Measurements from ENCODE around the gene MASP1. TPM values are rescaled to one million over a fixed set of nuclear protein-coding genes. Genes with fewer than 3 reads are reported as not detected.
A peak's percentile ranks its signal among the peaks of the same experiment; 100 is the strongest.

The MASP1 gene
- total RNA-seq, 1 donor from 2014 or later = 5.7 TPM

DNA sequence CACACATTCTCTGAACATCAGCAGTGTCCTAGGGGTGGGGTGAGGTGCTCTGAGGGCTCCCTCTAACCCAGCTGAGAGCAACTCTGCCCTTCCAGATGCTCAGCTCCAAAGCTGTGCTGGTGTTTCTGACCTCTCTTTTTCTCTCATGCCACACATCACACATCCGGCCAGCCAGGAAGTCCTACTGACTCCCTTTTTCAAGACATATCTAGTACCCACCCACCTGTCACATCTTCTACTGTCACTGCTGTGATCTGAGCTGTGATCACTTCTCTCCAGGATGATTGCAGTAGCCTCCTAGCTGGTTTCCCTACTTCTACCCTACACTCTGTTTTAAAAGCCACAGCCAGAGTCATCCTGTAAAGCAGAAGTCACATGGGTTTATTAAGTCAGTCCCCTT is 30.2 kb upstream of the MASP1 start:
- Histone ChIP-seq H3K4me1 (ENCODE audit: control insufficient read depth in 3 of 3, insufficient read depth in 3 of 3, low read length in 3 of 3) (peaks cover 5 to 8% (median 6%) of the 10 kb centered on the region in 3 donors), H3K9me3 (ENCODE audit: control insufficient read depth in 3 of 3, low read length in 3 of 3) (no peaks in the 10 kb centered on the region), H3K4me3 (ENCODE audit: low read length in 3 of 3) (no peak overlapping the region), H3K27me3 (ENCODE audit: control insufficient read depth in 3 of 3, insufficient read depth in 3 of 3, low read length in 3 of 3) (peaks cover 0 to 5% (median 0%) of the 10 kb centered on the region in 3 donors), H3K9ac (ENCODE audit: low read depth in 1 of 3, low read length in 3 of 3) (no peak overlapping the region), H3K27ac (ENCODE audit: low read depth, low read length) (no peak overlapping the region), H3K36me3 (ENCODE audit: control insufficient read depth in 3 of 3, insufficient read depth in 3 of 3, low read length in 3 of 3) (no peaks in the 10 kb centered on the region)

DNA sequence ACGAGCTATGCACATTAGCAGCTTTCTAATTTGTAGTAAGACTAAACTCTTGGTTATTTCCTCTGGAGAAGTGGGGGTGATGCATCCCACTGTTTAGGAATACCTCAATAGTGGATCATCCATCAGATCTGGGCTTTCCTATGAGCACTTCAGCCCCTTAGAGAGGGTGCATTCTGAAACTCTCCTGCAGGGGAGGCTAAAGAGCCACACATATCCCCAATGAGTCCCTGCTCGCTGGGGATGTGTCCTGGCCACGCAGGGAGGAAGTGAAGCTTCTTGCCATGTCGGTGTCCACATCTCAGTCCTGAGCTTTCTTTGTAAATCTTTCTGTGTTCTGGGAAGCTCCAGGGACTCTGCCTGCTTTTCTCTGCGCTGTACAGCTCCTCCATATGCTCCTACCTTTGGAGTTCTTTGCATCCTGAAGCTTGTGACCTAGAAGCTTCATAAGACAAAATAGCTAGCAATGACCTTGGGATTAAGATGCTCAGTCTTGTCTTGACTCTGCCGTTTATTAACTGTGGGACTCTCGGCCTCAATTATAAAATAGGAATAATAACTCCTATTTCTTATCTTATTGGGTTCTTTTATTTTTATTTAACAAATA is 28.3 kb upstream of the MASP1 start:
- Histone ChIP-seq H3K9ac (ENCODE audit: low read depth in 1 of 3, low read length in 3 of 3) (no peak overlapping the region), H3K9me3 (ENCODE audit: control insufficient read depth in 3 of 3, low read length in 3 of 3) (no peaks in the 10 kb centered on the region), H3K4me3 (ENCODE audit: low read length in 3 of 3) (peak overlapping the region in 1 of 3 donors; percentile 64), H3K4me1 (ENCODE audit: control insufficient read depth in 3 of 3, insufficient read depth in 3 of 3, low read length in 3 of 3) (peaks cover 5 to 8% (median 6%) of the 10 kb centered on the region in 3 donors), H3K27me3 (ENCODE audit: control insufficient read depth in 3 of 3, insufficient read depth in 3 of 3, low read length in 3 of 3) (peaks cover 0 to 3% (median 0%) of the 10 kb centered on the region in 3 donors), H3K36me3 (ENCODE audit: control insufficient read depth in 3 of 3, insufficient read depth in 3 of 3, low read length in 3 of 3) (no peaks in the 10 kb centered on the region), H3K27ac (ENCODE audit: low read depth, low read length) (no peak overlapping the region)

DNA sequence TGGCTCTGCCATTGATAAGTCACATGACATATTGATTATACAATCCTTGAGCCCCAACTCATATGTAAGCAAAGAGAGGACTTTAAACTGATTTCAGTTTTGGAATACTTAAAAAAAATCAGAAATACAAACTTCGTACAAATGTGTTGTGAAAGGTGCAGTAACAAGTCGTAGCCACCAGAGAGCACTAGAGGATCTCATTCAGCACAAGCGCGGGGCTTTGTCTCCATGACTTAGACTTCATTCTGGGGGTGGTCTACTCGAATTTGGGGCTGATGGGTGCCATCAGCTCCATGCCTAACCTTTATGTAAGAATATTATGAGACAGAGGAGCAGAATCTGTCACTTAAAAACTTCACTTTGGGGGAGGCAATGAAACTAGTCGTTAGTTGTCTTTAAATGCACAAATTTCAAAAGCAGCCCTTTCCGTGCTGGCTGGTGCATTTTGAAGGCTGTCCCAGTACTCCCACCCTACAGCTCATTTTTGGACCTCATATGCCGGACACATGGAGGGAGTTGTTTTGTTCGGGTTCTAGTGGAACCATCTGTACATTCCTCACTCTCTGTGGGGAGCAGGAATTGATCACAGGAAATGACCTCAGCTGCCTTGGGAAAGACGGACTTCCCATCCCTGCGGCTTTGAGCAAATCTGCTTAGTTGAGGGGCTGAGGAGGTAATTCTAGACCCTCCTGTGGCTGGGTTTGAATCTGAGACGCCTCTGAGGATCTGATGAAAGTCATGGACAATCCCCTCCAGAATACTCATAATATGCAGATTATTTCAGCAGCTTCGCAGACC is 27.5 kb upstream of the MASP1 start:
- Histone ChIP-seq H3K36me3 (ENCODE audit: control insufficient read depth in 3 of 3, insufficient read depth in 3 of 3, low read length in 3 of 3) (no peaks in the 10 kb centered on the region), H3K27ac (ENCODE audit: low read depth, low read length) (no peak overlapping the region), H3K4me3 (ENCODE audit: low read length in 3 of 3) (peak overlapping the region; percentile 38 to 64 (median 55))

DNA sequence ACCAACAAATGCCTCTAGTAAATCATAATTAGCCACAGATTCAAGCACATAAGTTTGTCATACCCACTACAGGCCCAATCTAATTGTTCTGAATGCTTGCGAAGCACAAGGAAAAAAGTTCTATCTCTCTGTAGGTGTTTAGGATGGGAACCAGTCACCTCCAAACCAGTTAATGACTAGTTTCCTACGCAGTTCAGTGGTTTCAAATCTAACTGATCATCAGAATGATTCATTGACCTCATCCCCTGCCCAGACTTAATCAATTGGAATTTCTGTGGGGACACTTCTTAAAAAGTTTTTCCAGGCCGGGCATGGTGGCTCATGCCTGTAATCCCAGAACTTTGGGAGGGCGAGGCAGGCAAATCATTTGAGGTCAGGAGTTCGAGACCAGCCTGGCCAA is 24.3 kb upstream of the MASP1 start:
- H3K9ac ChIP-seq (ENCODE audit: low read depth in 1 of 3, low read length in 3 of 3) = no peak overlapping the region
- H3K9me3 ChIP-seq (ENCODE audit: control insufficient read depth in 3 of 3, low read length in 3 of 3) = no peaks in the 10 kb centered on the region
- H3K27ac ChIP-seq (ENCODE audit: low read depth, low read length) = no peak overlapping the region
- no peak overlapping the region for H3K4me3 ChIP-seq (ENCODE audit: low read length in 3 of 3)
- H3K4me1 ChIP-seq (ENCODE audit: control insufficient read depth in 3 of 3, insufficient read depth in 3 of 3, low read length in 3 of 3) = peaks cover 5 to 8% (median 6%) of the 10 kb centered on the region in 3 donors
- H3K36me3 ChIP-seq (ENCODE audit: control insufficient read depth in 3 of 3, insufficient read depth in 3 of 3, low read length in 3 of 3) = no peaks in the 10 kb centered on the region
- peaks cover 0 to 3% (median 2%) of the 10 kb centered on the region in 3 donors for H3K27me3 ChIP-seq (ENCODE audit: control insufficient read depth in 3 of 3, insufficient read depth in 3 of 3, low read length in 3 of 3)

More for the DNA sequence above, 27.5 kb upstream of the MASP1 start:
- peak overlapping the region; percentile 12 to 68 (median 61) for H3K9ac ChIP-seq (ENCODE audit: low read depth in 1 of 3, low read length in 3 of 3)
- H3K4me1 ChIP-seq (ENCODE audit: control insufficient read depth in 3 of 3, insufficient read depth in 3 of 3, low read length in 3 of 3) = peaks cover 5 to 8% (median 6%) of the 10 kb centered on the region in 3 donors
- H3K27me3 ChIP-seq (ENCODE audit: control insufficient read depth in 3 of 3, insufficient read depth in 3 of 3, low read length in 3 of 3) = peaks cover 0 to under 1% (median under 1%) of the 10 kb centered on the region in 3 donors
- H3K9me3 ChIP-seq (ENCODE audit: control insufficient read depth in 3 of 3, low read length in 3 of 3) = no peaks in the 10 kb centered on the region

DNA sequence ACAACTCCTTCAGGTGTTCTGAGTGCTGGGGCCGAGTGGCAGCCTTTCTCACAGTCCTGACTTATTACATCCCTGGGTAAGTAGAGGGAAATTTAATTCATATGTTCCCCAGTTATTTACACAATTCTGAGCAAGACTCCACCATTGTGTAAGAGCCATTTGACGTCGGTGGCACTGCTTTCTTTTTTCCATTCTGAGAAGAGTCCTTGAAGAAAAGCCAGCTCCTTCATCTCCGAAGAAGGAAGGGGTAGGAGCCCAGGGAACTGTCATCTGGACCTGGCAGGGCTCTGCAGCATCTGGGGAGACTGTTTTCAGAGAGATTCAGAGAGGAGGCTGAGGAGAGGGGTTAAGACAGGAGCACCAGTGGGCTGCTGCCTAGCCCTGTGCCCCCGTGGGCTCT is 22.6 kb upstream of the MASP1 start:
- Histone ChIP-seq H3K4me3 (ENCODE audit: low read length in 3 of 3) (no peak overlapping the region), H3K27me3 (ENCODE audit: control insufficient read depth in 3 of 3, insufficient read depth in 3 of 3, low read length in 3 of 3) (peaks cover 0 to 3% (median 2%) of the 10 kb centered on the region in 3 donors), H3K4me1 (ENCODE audit: control insufficient read depth in 3 of 3, insufficient read depth in 3 of 3, low read length in 3 of 3) (peaks cover 3 to 4% (median 3%) of the 10 kb centered on the region in 3 donors), H3K9ac (ENCODE audit: low read depth in 1 of 3, low read length in 3 of 3) (no peak overlapping the region), H3K36me3 (ENCODE audit: control insufficient read depth in 3 of 3, insufficient read depth in 3 of 3, low read length in 3 of 3) (no peaks in the 10 kb centered on the region), H3K27ac (ENCODE audit: low read depth, low read length) (no peak overlapping the region), H3K9me3 (ENCODE audit: control insufficient read depth in 3 of 3, low read length in 3 of 3) (no peaks in the 10 kb centered on the region)

DNA sequence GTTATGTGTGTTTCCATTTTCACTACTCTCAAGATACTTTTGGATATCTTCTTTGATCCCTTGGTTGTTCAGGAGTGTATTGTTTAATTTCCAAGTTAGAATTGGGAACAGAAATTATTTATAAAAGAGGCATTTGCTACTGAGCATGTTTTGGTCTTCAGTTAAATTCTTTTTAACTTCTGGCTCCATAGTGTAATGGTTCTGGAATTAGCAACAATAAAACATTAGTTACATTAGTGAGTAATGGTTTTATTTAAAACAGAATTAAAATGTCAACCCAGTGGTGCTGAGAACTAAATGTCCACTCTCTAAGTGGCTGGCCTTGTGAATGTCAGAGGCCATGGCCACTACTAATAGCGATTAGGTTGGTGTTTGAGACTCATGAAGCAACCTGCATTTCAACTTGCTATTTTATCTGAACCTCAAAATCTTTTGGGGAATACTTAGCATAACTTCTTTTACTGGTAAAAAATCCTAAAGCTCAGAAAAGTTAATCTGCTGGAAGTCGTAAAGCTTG is 19.5 kb upstream of the MASP1 start:
- H3K4me1 ChIP-seq (ENCODE audit: control insufficient read depth in 3 of 3, insufficient read depth in 3 of 3, low read length in 3 of 3) = no peaks in the 10 kb centered on the region
- no peak overlapping the region for H3K27ac ChIP-seq (ENCODE audit: low read depth, low read length)
- H3K36me3 ChIP-seq (ENCODE audit: control insufficient read depth in 3 of 3, insufficient read depth in 3 of 3, low read length in 3 of 3) = no peaks in the 10 kb centered on the region
- H3K9ac ChIP-seq (ENCODE audit: low read depth in 1 of 3, low read length in 3 of 3) = no peak overlapping the region
- no peaks in the 10 kb centered on the region for H3K9me3 ChIP-seq (ENCODE audit: control insufficient read depth in 3 of 3, low read length in 3 of 3)
- no peak overlapping the region for H3K4me3 ChIP-seq (ENCODE audit: low read length in 3 of 3)
- H3K27me3 ChIP-seq (ENCODE audit: control insufficient read depth in 3 of 3, insufficient read depth in 3 of 3, low read length in 3 of 3) = peaks cover 0 to 3% (median 2%) of the 10 kb centered on the region in 3 donors

DNA sequence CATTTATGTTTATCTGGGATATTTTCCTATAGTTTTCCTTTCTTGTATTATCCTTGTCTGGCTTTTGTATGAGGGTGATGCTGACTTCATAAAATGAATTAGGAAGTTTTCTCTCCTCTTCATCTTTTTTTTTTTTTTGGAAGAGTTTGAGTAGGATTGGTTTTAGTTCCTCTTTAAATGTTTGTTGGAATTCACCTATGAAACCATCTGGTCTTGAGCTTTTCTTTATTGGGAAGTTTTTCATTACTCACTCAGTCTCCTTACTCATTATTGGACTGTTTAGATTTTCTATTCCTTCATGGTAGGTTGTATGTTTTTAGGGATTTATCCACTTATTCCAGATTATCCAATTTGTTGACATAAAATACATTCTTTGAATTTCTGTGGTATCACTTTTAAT is 18.7 kb upstream of the MASP1 start:
- Histone ChIP-seq H3K9ac (ENCODE audit: low read depth in 1 of 3, low read length in 3 of 3) (no peak overlapping the region), H3K9me3 (ENCODE audit: control insufficient read depth in 3 of 3, low read length in 3 of 3) (no peaks in the 10 kb centered on the region), H3K27me3 (ENCODE audit: control insufficient read depth in 3 of 3, insufficient read depth in 3 of 3, low read length in 3 of 3) (peaks cover 0 to 3% (median 2%) of the 10 kb centered on the region in 3 donors), H3K4me3 (ENCODE audit: low read length in 3 of 3) (no peak overlapping the region), H3K27ac (ENCODE audit: low read depth, low read length) (no peak overlapping the region), H3K36me3 (ENCODE audit: control insufficient read depth in 3 of 3, insufficient read depth in 3 of 3, low read length in 3 of 3) (no peaks in the 10 kb centered on the region), H3K4me1 (ENCODE audit: control insufficient read depth in 3 of 3, insufficient read depth in 3 of 3, low read length in 3 of 3) (no peaks in the 10 kb centered on the region)

DNA sequence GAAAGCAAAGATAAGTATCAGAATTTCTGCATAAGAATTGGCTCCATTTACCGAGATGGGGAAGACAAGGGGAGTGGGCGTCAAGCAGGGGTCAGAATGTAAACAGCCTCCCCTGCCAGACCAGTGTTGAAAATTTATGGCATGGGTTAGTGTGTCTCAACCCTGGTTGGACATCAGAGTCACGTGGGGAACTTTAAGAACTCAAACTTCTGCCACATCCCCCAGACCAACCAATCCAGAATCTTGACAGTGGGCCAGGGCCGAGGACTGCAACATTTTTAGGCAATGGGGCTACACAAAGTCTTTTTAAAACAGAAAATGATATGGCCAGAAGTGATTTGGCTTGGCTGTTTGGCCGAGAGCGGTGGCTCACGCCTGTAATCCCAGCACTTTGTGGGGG is 14.3 kb upstream of the MASP1 start:
- Histone ChIP-seq H3K4me3 (ENCODE audit: low read length in 3 of 3) (no peak overlapping the region), H3K4me1 (ENCODE audit: control insufficient read depth in 3 of 3, insufficient read depth in 3 of 3, low read length in 3 of 3) (no peaks in the 10 kb centered on the region), H3K36me3 (ENCODE audit: control insufficient read depth in 3 of 3, insufficient read depth in 3 of 3, low read length in 3 of 3) (no peaks in the 10 kb centered on the region), H3K27ac (ENCODE audit: low read depth, low read length) (no peak overlapping the region), H3K9ac (ENCODE audit: low read depth in 1 of 3, low read length in 3 of 3) (no peak overlapping the region), H3K9me3 (ENCODE audit: control insufficient read depth in 3 of 3, low read length in 3 of 3) (no peaks in the 10 kb centered on the region), H3K27me3 (ENCODE audit: control insufficient read depth in 3 of 3, insufficient read depth in 3 of 3, low read length in 3 of 3) (no peaks in the 10 kb centered on the region)

DNA sequence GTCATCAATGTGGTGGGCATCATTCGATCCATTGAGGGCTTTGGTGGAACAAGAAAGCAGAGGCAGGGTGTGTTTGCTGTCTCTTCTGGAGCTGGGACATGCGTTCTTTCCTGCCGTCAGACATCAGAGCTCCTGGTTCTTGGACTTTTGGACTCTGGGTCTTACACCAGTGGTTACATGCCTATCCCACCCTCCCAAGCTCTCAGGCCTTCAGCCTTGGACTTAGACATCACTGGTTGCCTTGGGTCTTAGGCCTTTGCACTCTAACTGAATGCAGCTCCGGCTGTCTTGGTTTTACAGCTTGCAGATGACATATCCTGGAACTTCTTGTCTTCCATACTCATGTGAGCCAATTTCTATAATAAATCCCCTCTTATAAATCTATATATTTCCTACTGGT is 8.1 kb upstream of the MASP1 start:
- Histone ChIP-seq H3K4me3 (ENCODE audit: low read length in 3 of 3) (no peak overlapping the region), H3K27me3 (ENCODE audit: control insufficient read depth in 3 of 3, insufficient read depth in 3 of 3, low read length in 3 of 3) (no peaks in the 10 kb centered on the region), H3K27ac (ENCODE audit: low read depth, low read length) (no peak overlapping the region), H3K36me3 (ENCODE audit: control insufficient read depth in 3 of 3, insufficient read depth in 3 of 3, low read length in 3 of 3) (no peaks in the 10 kb centered on the region), H3K9me3 (ENCODE audit: control insufficient read depth in 3 of 3, low read length in 3 of 3) (no peaks in the 10 kb centered on the region), H3K4me1 (ENCODE audit: control insufficient read depth in 3 of 3, insufficient read depth in 3 of 3, low read length in 3 of 3) (peaks cover 0 to 4% (median 0%) of the 10 kb centered on the region in 3 donors), H3K9ac (ENCODE audit: low read depth in 1 of 3, low read length in 3 of 3) (no peak overlapping the region)

DNA sequence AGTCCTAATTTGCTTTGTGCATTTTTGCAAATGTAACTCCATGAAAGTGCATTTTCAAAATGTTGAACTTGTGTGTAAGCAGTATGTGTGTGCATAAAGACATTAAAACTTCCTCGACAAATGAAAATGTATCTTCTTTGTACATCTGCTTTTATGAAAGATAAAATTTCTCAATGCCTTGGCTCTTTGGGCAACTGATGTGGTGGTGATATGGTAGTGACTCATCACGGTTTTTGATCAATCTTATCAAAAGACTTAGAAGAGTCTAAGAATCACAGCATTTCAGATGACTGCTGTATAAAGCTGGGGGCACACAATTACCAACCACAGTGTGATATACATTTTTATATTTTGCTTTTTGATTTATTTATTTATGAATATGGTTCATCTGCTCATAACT is 5.4 kb upstream of the MASP1 start:
- Histone ChIP-seq H3K36me3 (ENCODE audit: control insufficient read depth in 3 of 3, insufficient read depth in 3 of 3, low read length in 3 of 3) (no peaks in the 10 kb centered on the region), H3K9ac (ENCODE audit: low read depth in 1 of 3, low read length in 3 of 3) (no peak overlapping the region), H3K27me3 (ENCODE audit: control insufficient read depth in 3 of 3, insufficient read depth in 3 of 3, low read length in 3 of 3) (no peaks in the 10 kb centered on the region), H3K4me3 (ENCODE audit: low read length in 3 of 3) (no peak overlapping the region), H3K9me3 (ENCODE audit: control insufficient read depth in 3 of 3, low read length in 3 of 3) (no peaks in the 10 kb centered on the region), H3K4me1 (ENCODE audit: control insufficient read depth in 3 of 3, insufficient read depth in 3 of 3, low read length in 3 of 3) (peaks cover 3 to 25% (median 21%) of the 10 kb centered on the region in 3 donors), H3K27ac (ENCODE audit: low read depth, low read length) (no peak overlapping the region)

Measured in skeletal muscle tissue (tissue), 4 donors.